ENCODE data around the gene ACADS. TPM values are rescaled to one million over a fixed set of nuclear protein-coding genes. Genes with fewer than 3 reads are reported as not detected.

The ACADS gene
- total and polyA plus RNA-seq, 2 of the 8 experiments (the other 6 are each of a cell fraction or from before 2014, with no cell fraction given): 4.9 to 7.5 TPM

DNA sequence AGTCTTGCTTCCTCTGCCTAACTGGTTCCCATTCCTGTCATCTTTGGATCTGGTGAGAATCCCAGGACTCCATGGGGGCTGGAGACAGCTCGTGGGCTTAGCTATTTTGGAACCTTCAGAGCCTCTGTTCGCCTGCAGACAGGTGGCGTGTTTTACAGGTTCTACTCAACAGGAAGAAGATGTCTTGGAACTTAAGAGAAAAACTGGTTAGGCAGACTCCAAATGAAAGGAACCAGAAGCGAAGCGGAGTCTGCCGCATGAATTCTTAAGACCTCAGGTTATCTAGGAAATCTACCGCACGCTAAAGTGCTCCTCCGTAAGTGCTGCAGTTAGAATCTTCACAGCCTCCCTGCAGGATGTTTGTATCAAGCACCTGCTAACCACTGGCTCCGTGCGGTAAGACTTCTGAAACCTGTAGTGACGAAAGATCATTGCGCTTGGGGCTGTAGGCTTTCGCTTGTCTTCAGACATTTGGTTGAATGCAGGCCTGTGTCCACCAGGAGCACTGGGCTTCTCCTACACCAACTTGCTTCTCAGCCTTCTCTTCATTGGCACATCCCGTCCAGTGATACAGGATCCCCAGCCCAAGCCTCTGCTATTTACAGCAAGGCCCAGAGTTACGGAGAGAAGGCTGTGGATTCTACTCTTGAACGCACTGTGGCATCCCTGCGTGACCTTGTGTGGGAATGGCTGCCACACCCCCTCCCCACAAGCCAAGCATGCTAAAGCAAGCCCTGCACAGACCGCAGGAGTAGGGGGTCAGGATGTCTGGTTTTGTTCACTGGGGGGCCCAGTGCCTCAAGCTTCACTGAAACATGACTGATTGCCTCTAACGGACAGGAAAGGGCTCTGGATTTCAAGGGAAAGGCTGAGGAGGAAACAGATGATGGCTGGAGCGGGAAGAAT lies 35.0 kb downstream of the ACADS start:
- Histone ChIP-seq H3K79me2 (ENCODE audit: control insufficient read depth in 1 of 2, insufficient read depth in 2 of 2, low read length in 2 of 2) (no peaks in the 10 kb centered on the region), H3K4me2 (ENCODE audit: insufficient read depth in 1 of 2, low read depth in 2 of 2, low read length in 2 of 2) (no peak overlapping the region), H2BK12ac (ENCODE audit: low read depth, low read length) (no peak overlapping the region), H3K9me3 (ENCODE audit: insufficient read depth in 2 of 2, low read depth in 1 of 2, low read length in 1 of 2) (no peaks in the 10 kb centered on the region), H2BK5ac (ENCODE audit: low read depth, low read length) (no peak overlapping the region), H4K5ac (ENCODE audit: insufficient read length, low read depth, low read length) (no peak overlapping the region), H3K27ac (ENCODE audit: low read depth, low read length) (no peak overlapping the region), H3K4me3 (ENCODE audit: extremely low read depth in 1 of 4, insufficient read depth in 2 of 4, low read depth in 3 of 4, low read length in 4 of 4) (no peak overlapping the region), H4K8ac (ENCODE audit: extremely low read depth, insufficient read depth, low read length) (no peak overlapping the region), H3K18ac (ENCODE audit: extremely low read depth, low read length) (no peak overlapping the region), H4K91ac (replicated peaks; ENCODE audit: insufficient read length, low read length) (no peak overlapping the region), H2BK120ac (replicated peaks; ENCODE audit: low read depth, low read length) (no peak overlapping the region), H2BK15ac (ENCODE audit: low read length) (no peak overlapping the region), H3K56ac (replicated peaks; ENCODE audit: insufficient read length, low read depth, low read length) (no peak overlapping the region), H3K36me3 (ENCODE audit: control insufficient read depth in 2 of 4, insufficient read depth in 4 of 4, low read length in 3 of 4) (peaks cover 0 to 25% (median 5%) of the 10 kb centered on the region in 4 experiments; a peak in 6 of 8 replicates), H3K23ac (ENCODE audit: insufficient read length) (no peak overlapping the region), H2BK20ac (ENCODE audit: low read length) (no peak overlapping the region), H3K4me1 (replicated peaks in 1 of 4; ENCODE audit: control insufficient read depth in 3 of 4, insufficient read depth in 4 of 4, low read length in 3 of 4) (peaks cover 0 to 10% (median 4%) of the 10 kb centered on the region in 4 experiments; a peak in 4 of 7 replicates), H3K9ac (replicated peaks in 1 of 4; ENCODE audit: extremely low read depth in 1 of 4, low read depth in 3 of 4, low read length in 3 of 4) (no peak overlapping the region), H3K23me2 (ENCODE audit: low read depth, low read length) (no peaks in the 10 kb centered on the region), H2AK5ac (ENCODE audit: low read depth, low read length) (no peak overlapping the region), H3K79me1 (ENCODE audit: low read depth, low read length) (no peaks in the 10 kb centered on the region), H3K27me3 (replicated peaks in 1 of 4; ENCODE audit: control insufficient read depth in 3 of 4, extremely low read depth in 1 of 4, insufficient read depth in 3 of 4, low read length in 3 of 4) (no peaks in the 10 kb centered on the region), H3K4ac (replicated peaks; ENCODE audit: insufficient read length, low read depth, low read length) (no peak overlapping the region), H2AFZ (ENCODE audit: low read length) (no peak overlapping the region), H4K20me1 (replicated peaks in 1 of 2; ENCODE audit: control insufficient read depth in 1 of 2, insufficient read depth in 2 of 2, low read length in 2 of 2) (peaks cover 0 to 2% of the 10 kb centered on the region in 2 experiments), H3K14ac (ENCODE audit: insufficient read length) (no peak overlapping the region)
- FAIRE-seq (no peak), DNase-seq (ENCODE audit: low read depth in 1 of 2, low spot score in 2 of 2) (no peak)
- WGBS, 2 experiments (ENCODE audit: extremely low coverage in 1 of 2, insufficient coverage in 1 of 2, insufficient read length in 1 of 2, insufficient replicate concordance in 2 of 2, low coverage in 1 of 2, low lambda C conversion rate in 2 of 2, missing lambda C conversion rate in 1 of 2): 91% methylated on average over 21 of the region's 21 CpGs; no CpG with 5 or more reads in 1 of the 2 experiments
- ChIA-PET CTCF (ENCODE audit: partially characterized antibody) (interaction anchor here (0.6 to 2.0 kb wide), 7 partner anchors 10 to 211 kb away, joined by 3 to 6 read pairs (median 3); no protein-coding TSS in a partner anchor), POLR2A (ENCODE audit: partially characterized antibody) (no interaction called here)
- TF ChIP-seq ASH2L (IDR thresholded peaks at IDR 0.05; ENCODE audit: low read length) (no peak), TBP (IDR thresholded peaks at IDR 0.05; ENCODE audit: low read depth, low read length) (no peak), CBX8 (IDR thresholded peaks at IDR 0.05; ENCODE audit: borderline replicate concordance, low read depth, low read length) (no peak), RFX5 (IDR thresholded peaks at IDR 0.05; ENCODE audit: borderline replicate concordance, low read depth, low read length) (no peak), BRCA1 (IDR thresholded peaks at IDR 0.05; ENCODE audit: low read depth, low read length) (no peak), EGR1 (IDR thresholded peaks at IDR 0.05; ENCODE audit: borderline replicate concordance, low read depth, low read length) (no peak), ATF2 (IDR thresholded peaks at IDR 0.05; ENCODE audit: low read length) (no peak), SIRT6 (IDR thresholded peaks at IDR 0.05; ENCODE audit: low read length) (no peak), RAD21 (IDR thresholded peaks at IDR 0.05 in 1 of 2, conservative IDR thresholded peaks at IDR 0.05 in 1 of 2; ENCODE audit: low read depth in 2 of 2, low read length in 2 of 2) (no peak), KDM1A (IDR thresholded peaks at IDR 0.05; ENCODE audit: borderline replicate concordance, low read length) (no peak)
